SHP77 (cell line): ENCODE data around the gene AMOT.

Experiments used
- DNase-seq, 2 experiments: peaks; one replicate each; lab custom pipeline; 2025; lab: John Stamatoyannopoulos, UW

The AMOT gene

GRCh38 chrX:112841114-112841819 lies 636 bp upstream of the AMOT start:
- DNase-seq, result peak; percentile 17 to 53

GRCh38 chrX:112839856-112840255 lies 775 bp downstream of the AMOT start:
- no peak for DNase-seq

GRCh38 chrX:112837531-112837930 lies 3.1 kb downstream of the AMOT start:
- DNase-seq, result no peak

DNA sequence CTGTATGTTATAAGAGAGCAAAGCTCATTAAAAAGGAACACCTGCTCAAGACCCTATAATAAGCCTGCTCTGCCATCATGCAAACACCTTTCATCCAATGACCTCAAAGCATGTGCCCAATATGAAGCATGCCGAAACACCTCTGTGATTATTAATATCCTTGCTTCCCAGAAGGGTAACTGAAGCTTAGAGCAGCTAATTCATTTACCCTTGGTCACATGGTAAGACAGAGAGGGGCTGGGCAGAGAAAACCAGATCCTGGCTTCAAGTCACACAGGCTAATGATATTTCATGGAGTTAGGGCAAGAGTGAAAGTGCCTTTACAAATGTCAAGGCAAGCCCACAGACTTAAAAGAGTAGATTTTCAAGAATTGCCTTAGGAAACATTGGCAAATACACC lies 5.6 kb downstream of the AMOT start:
- no peak for DNase-seq

DNA sequence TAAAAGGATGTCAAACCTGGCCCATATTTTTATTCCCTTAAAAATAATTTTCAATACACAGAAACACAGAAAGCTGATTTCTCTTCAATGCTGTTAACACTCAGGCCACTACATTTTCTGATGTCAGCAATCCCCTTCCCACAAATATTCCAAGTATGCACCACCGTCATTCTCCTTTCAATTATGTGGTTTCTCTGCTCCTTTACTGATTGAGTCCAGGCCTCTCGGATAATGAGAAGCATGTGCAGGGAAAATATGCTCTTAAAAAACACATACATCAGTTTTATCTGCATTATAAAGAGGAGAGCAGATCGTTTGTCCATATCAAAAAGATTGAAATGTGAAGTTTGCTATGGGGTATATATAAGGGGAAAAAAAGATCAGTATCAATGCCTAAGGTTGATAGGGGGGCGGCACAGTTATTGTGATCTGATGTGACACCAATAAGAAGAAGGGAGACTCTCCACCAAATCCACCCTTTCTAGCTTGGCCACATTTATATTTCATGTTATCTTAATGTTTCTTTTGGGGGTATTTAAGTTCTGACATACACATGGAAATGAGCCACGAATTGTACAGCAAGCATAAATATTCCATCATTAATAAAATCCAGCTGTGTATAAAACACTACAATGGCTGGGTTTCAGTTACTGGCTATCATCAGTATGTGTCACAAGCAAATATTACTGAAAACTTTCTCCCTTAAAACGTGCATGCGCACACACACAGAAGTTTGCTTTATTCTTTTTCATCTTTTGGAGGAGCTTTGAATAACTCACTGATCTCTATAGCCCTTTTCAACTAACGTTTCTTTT lies 6.4 kb downstream of the AMOT start:
- no peak for DNase-seq

DNA sequence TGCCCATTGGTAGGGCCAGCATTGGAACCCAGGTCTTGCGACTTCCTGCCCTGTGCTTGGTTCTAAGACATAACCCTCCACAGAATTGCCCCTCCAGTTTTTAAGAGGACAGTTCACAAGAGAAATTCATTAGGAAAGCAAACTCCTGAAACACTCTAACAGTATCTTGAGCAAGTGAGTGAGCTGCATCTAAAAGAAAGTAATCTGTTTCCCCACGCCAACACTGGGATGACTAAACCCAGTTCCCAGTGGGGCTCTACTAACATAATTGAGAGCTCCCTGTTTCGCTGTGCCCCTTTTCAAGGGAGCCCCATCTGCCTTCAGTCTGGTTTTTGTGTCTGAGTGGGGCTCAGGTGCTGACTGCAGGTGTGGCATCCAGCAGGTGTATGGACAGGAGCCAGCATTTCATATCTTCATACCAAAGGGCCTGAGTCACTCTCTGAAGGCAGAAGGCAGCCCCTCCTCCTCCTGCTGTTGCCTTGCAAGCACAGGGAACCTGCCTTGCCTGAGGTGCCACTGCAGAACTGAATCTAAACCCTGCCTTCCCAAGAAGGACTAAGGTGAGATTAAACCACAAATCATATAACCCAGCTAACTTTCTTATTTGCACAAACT lies 8.0 kb downstream of the AMOT start:
- no peak for DNase-seq

DNA sequence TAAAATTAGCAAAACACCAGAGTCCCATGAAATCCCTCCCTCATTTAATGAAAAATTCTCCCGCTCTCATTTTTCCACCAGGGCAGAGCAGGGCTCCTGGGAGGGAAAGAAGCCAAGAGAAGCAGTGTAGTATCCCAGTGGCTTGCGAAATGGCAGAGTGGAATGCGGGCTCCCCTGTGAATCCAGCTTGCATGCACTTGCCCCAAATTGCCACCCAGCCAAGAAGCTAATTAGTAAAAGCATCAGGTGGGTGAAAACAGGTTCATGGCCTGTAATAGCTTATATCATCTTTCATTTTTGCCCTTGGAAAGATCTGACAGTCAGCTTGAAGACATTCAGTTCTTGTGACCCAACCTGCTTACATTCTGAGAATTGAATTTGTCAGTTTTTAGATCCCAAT lies 10.1 kb downstream of the AMOT start:
- DNase-seq, result no peak

DNA sequence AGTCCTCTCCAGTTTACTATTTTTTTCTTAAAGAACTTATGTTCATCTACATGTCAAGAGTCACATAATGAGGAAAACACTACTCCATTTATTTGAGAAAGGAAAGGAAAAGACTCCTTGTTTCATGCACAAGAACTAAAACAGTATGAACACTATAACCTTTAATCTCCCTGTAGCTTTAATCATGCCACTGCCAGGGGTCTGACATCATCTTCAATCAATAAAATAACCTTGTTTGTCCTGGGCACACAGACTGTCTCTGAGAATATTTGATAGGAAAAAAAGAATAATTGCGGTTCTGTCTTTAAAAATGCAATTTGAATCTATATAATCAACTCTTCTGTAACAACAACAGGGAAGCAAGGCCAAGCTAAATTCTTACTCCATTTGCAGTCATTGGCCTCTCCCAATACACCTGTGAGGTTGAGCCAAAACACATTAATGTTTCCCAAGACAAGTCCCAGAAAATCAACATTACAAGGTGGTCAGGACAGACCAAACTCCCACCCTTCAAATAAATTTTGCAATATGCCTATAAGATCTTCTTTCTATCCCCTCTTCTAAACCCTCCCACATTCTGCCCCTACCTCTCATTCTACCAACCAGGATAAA lies 13.2 kb downstream of the AMOT start:
- no peak for DNase-seq

- DNase-seq, result no peak
These were observed 14.6 kb downstream of the AMOT start for GRCh38 chrX:112826023-112826422.

DNA sequence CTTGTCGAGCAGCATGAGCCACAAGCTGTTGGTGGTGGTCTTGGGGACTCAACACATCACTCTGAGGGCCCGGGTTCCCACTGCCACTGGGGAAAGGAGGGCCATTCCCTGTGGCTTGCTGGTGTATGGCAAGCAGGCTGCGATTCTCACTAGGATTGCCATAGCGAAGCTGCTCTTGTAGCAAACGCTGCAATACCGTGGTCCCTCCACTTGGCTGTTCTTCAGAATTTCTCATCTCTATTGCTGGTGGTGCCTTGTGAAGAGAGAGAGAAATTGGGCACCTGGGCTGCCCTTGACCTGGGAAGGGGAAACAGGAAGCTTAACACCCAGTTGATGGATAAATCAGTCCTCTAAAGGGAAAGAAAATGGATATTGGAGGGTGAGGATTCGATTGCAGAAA lies 17.7 kb downstream of the AMOT start:
- no peak for DNase-seq

GRCh38 chrX:112820364-112821268 lies 20.0 kb downstream of the AMOT start:
- DNase-seq, result no peak

DNA sequence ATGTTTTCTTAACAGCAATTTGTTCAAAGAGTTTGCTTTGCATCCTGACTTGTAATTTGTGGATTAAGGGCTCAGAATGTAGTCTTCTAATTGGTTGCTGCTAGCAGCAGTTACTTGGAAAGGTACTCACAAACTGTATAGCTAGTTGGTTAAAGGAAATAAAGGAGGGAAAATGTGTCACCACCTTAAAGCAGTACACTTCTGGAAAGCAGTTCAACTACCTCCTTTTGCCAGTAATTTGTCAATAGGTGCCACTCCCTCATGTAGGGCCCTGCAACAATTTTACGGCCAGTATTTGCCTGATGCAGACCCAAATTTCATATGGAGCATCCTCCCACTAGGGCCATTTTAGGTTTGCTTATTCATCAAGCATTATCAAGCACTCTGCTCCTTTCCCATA lies 20.8 kb downstream of the AMOT start:
- DNase-seq, result no peak

DNA sequence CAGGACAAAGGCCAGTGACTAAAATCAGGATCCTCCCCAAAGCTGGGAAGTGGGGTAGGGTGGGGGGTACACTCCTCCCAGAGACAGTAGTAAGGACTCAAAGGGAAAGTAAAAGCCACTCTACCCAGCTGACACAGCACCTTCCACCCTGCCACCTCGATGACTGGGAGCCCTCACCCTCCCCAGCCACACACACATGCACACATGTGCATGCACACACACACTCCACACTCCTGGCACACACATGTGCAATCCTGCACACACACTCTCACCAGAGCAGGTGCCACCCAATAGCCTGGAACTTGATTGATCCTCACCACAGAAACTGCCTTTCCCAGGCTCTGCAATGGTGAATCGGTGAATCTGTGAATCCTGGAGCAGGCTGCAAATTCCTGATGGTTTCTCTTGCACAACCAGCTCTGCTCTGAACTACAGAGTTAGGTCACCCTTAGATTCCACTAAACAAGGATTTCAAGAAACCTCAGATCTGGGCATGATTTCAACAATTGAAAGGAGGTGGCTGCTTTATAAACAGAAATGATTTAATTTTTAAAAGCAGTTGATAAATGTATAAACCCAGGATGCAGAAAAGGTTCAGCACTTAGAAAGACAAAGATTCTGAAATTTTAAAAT lies 21.5 kb downstream of the AMOT start:
- DNase-seq, result no peak

- DNase-seq, result no peak
These were observed 22.3 kb downstream of the AMOT start for GRCh38 chrX:112818114-112819007.

- no peak for DNase-seq
These were observed 23.7 kb downstream of the AMOT start for GRCh38 chrX:112816908-112817307.

- DNase-seq, result no peak
These were observed 26.1 kb downstream of the AMOT start for GRCh38 chrX:112814496-112814895.

DNA sequence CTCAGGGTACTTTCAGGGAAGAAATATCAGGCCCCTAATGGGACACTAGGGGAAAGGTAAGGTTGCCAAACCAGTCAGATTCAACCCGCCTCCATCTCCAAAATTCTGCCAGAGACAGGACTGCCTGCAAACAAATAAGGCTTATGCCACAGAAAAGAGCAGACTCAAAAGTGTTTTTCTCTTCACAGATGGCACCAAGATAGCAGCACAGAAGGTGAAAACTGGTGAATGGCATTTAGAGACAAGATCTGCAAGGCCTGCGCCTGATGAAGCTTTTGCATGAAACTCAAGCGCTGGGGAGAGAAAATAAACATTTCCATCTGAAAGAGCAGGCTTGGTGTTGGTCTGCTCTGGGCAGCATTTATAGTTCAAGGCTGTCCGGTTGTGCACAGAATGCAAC lies 27.9 kb downstream of the AMOT start:
- no peak for DNase-seq

DNA sequence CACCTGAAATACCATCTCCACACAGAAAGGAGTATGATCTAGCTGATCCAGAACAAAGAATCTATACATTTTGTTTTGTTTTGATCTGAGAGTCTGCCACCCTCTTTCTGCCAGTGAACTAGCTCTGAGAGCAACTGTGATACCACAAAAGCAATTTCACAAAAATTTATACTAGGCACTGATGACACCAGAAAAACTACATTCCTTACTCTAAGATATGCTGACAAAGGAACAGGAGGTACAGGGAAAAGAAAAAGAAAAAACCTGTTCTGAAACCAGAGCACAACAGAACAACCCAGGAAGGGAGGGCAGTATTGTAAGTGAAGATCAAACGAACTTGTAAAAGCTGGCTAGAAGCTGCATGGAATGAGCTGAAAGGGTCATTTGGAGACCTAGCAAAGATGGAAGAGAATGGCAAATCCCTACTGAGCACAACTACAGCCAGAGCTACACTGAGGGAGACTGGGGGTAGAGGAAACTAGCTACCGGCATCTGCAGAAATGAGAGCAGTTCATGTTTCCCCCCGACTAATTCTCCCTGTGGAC lies 31.9 kb downstream of the AMOT start:
- DNase-seq, result no peak

DNA sequence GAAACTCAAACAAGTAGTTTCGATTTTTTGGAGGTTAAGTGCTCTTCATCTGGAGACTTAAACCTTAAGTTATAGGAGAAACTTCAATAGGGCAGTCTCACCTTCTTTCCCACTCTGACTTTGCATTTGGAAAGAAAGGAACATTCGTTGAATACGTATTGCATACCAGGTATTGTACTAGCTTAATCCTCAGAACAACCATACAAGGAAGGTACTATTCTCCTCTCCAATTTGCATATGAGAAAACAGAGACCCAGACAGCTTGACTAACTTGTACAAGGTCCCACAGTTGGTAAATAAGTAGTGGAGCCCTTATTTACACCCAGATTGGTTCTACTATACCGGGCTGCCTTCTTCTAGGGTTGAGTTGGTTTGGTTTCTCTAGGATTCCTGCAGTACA lies 32.6 kb downstream of the AMOT start:
- no peak for DNase-seq

DNA sequence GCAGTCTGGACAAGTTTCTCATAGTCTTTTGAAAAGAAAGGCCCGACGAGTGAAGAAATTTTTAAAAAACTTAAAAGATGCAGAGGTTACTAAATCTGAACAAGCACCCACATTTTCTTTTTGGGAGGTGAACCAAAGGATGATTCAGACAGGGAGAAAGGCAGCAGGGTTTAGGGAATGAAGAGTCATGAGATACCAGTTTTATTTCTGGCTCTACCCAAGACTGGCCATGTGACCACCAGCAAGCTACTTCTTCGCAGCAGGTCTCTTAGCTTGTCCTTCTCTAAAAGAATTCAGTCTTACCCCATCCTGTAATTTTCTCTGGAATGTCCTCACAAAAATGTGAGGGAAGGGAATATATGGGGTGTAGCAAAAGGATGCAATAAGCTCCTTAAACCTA lies 37.6 kb downstream of the AMOT start:
- no peak for DNase-seq
